HEK293T (cell line): ENCODE data around the gene GRID2.

Experiments
- ARNT ChIP-seq: fragments of 450-650 bp; IDR thresholded peaks from 2 replicates; pipeline ENCODE4 v1.6.1; 2017; ENCODE audit warnings: mild to moderate bottlenecking
- BHLHE40 ChIP-seq: fragments of 450-650 bp; IDR thresholded peaks from 2 replicates; pipeline ENCODE4 v1.6.1; 2016; ENCODE audit warnings: mild to moderate bottlenecking, moderate library complexity, borderline replicate concordance
- CTBP1 ChIP-seq: fragments of 450-650 bp; IDR thresholded peaks from 2 replicates; pipeline ENCODE4 v1.6.1; 2016; ENCODE audit warnings: borderline replicate concordance
- ELF4 ChIP-seq: fragments of 450-650 bp; IDR thresholded peaks from 2 replicates; pipeline ENCODE4 v1.6.1; 2017; ENCODE audit warnings: antibody characterized with exemption
- FOXM1 ChIP-seq: fragments of 450-650 bp; IDR thresholded peaks from 2 replicates; pipeline ENCODE4 v1.6.1; 2017; ENCODE audit warnings: mild to moderate bottlenecking, borderline replicate concordance
- PKNOX1 ChIP-seq: fragments of 450-650 bp; IDR thresholded peaks from 2 replicates; pipeline ENCODE4 v1.6.1; 2016
- SUZ12 ChIP-seq: fragments of 450-650 bp; IDR thresholded peaks from 2 replicates; pipeline ENCODE4 v1.6.1; 2016; ENCODE audit warnings: mild to moderate bottlenecking
- ZNF384 ChIP-seq: fragments of 450-650 bp; IDR thresholded peaks from 2 replicates; pipeline ENCODE4 v1.6.1; 2016

DNA sequence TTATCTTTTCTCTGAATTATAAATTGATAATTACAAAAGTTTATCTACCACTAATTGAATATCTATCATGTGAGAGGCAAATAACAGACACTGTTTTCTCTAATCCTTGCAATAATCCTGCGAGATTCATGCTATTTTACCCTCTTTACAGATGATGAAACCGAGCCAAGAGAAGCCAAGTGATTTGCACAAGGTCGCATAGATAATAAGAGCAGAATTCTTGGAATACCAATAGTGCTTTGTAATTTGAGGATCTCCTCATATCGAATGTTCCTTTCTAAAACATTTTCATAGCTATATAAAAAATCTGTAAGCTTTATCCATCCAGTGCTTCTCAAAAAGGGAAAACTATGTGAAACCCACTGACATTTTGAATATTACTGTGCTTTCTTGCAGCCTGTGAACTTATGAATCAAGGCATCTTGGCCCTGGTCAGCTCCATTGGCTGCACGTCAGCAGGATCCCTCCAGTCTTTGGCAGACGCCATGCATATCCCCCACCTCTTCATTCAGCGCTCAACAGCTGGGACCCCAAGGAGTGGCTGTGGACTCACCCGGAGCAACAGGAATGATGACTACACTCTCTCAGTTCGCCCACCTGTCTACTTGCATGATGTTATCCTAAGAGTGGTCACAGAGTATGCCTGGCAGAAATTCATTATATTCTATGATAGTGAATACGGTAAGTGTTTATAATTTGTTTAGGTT lies 781.0 kb downstream of the GRID2 start:
- TF ChIP-seq CTBP1 = no peak
- TF ChIP-seq ARNT = no peak
- TF ChIP-seq BHLHE40 = no peak
- TF ChIP-seq SUZ12 = no peak
- no peak for TF ChIP-seq ELF4
- TF ChIP-seq ZNF384 = no peak
- TF ChIP-seq FOXM1 = no peak
- no peak for TF ChIP-seq PKNOX1
